Endothelial cell of umbilical vein (primary cell): Measurements from ENCODE around the gene TREML4. TPM values are rescaled to one million over a fixed set of nuclear protein-coding genes. Genes with fewer than 3 reads are reported as not detected.
A peak's percentile ranks its signal among the peaks of the same experiment; 100 is the strongest.

Experiments used
- BruUV-seq: library from RNA; stranded (reverse); fragments of 400-500 nt; replicated peaks from 2 replicates; lab custom pipeline; 2021; lab: Mats Ljungman, UMichigan
- CTCF ChIA-PET: fragments of 300-600, 350-600 bp; sonication (Branson Sonifier 250); formaldehyde crosslinking; loops from one replicate; lab custom pipeline; 2021; ENCODE audit warnings: antibody characterized with exemption, inconsistent platforms; lab: Charles Lee
- POLR2A ChIA-PET: fragments of 300-600, 350-600 bp; sonication (Branson Sonifier 250); formaldehyde crosslinking; loops from one replicate; lab custom pipeline; 2021; ENCODE audit warnings: antibody characterized with exemption, inconsistent platforms; lab: Charles Lee
- DNase-seq: peaks from one replicate; pipeline ENCODE4 v3.0.0-alpha.2; 2011; ENCODE audit warnings: low read depth, low spot score
- FAIRE-seq: peaks from 2 replicates; lab custom pipeline; 2011; peaks lifted over from hg19 to GRCh38; lab: Jason Lieb, UNC
- H2AFZ ChIP-seq: 2 replicates; pipeline ENCODE4 v1.6.0; 2012; ENCODE audit warnings: low read depth, low read length, control low read depth, inconsistent platforms
- H3K27ac ChIP-seq: 2 replicates; pipeline ENCODE4 v1.5.1; 2011; ENCODE audit warnings: low read depth, mild to moderate bottlenecking, control low read depth, low read length, moderate library complexity; ENCODE audit not compliant: insufficient read depth
- H3K27me3 ChIP-seq, 2 experiments: 2 replicates each; pipeline versions ENCODE4 v1.6.0 to v1.6.1; 2011; ENCODE audit warnings: low read length in 2 of 2, mixed read lengths in 1 of 2; ENCODE audit not compliant: control insufficient read depth in 2 of 2, insufficient read depth in 2 of 2
- H3K36me3 ChIP-seq, 2 experiments: 2 replicates in 1 of 2; 3 replicates in 1 of 2; pipeline ENCODE4 v1.5.1; 2011; ENCODE audit warnings: low read length in 2 of 2, mild to moderate bottlenecking in 1 of 2, moderate library complexity in 1 of 2; ENCODE audit not compliant: control insufficient read depth in 2 of 2, insufficient read depth in 2 of 2; ENCODE audit errors: extremely low read depth in 1 of 2
- H3K4me1 ChIP-seq: 3 replicates; pipeline ENCODE4 v1.5.1; 2011; ENCODE audit warnings: mild to moderate bottlenecking, low read length; ENCODE audit not compliant: control insufficient read depth, insufficient read depth; ENCODE audit errors: extremely low read depth
- H3K4me2 ChIP-seq: 2 replicates; pipeline ENCODE4 v1.6.1; 2011; ENCODE audit warnings: low read length, control low read depth, mixed read lengths; ENCODE audit not compliant: insufficient read depth
- H3K4me3 ChIP-seq, 3 experiments: fragments of 200-600 bp in 1 of 3; sonication (generic), shearing (Covaris generic) in 1 of 3; replicated peaks in 1 of 3; 2 replicates each; pipeline ENCODE4 v1.5.1; 2011 to 2016; ENCODE audit warnings: control low read depth in 3 of 3, low read length in 3 of 3, mild to moderate bottlenecking in 2 of 3, inconsistent platforms in 1 of 3, low read depth in 1 of 3, moderate library complexity in 1 of 3; ENCODE audit not compliant: insufficient read depth in 1 of 3
- H3K79me2 ChIP-seq: 2 replicates; pipeline ENCODE4 v1.6.0; 2012; ENCODE audit warnings: low read length, inconsistent platforms; ENCODE audit not compliant: control insufficient read depth, insufficient read depth
- H3K9ac ChIP-seq: replicated peaks from 2 replicates; pipeline ENCODE3; 2011; ENCODE audit warnings: low read length, control low read depth; ENCODE audit not compliant: insufficient read depth; ENCODE audit errors: extremely low read depth
- H3K9me1 ChIP-seq: replicated peaks from 3 replicates; pipeline ENCODE4 v1.6.0; 2011; ENCODE audit warnings: mild to moderate bottlenecking, low read length; ENCODE audit not compliant: control insufficient read depth, insufficient read depth; ENCODE audit errors: extremely low read depth
- H3K9me3 ChIP-seq: replicated peaks from 2 replicates; pipeline ENCODE4 v1.5.1; 2012; ENCODE audit warnings: low read length, inconsistent platforms; ENCODE audit not compliant: control insufficient read depth, insufficient read depth
- H4K20me1 ChIP-seq: replicated peaks from 2 replicates; pipeline ENCODE3; 2011; ENCODE audit warnings: mild to moderate bottlenecking, low read length; ENCODE audit not compliant: control insufficient read depth, insufficient read depth; ENCODE audit errors: extremely low read depth
- EZH2 ChIP-seq: IDR thresholded peaks from 2 replicates; pipeline ENCODE4 v1.6.1; 2012; ENCODE audit warnings: borderline replicate concordance, low read depth, mild to moderate bottlenecking, moderate library complexity, low read length, inconsistent platforms; ENCODE audit not compliant: severe bottlenecking
- FOS ChIP-seq: IDR thresholded peaks from 2 replicates; pipeline ENCODE4 v1.6.1; 2011; ENCODE audit warnings: mild to moderate bottlenecking, low read length, moderate library complexity, borderline replicate concordance; ENCODE audit not compliant: insufficient read depth
- GATA2 ChIP-seq: IDR thresholded peaks from 2 replicates; pipeline ENCODE4 v1.7.0; 2011; ENCODE audit warnings: low read depth, mild to moderate bottlenecking, moderate library complexity, mixed read lengths, low read length; ENCODE audit not compliant: insufficient read length, insufficient read depth
- JUN ChIP-seq: IDR thresholded peaks from 2 replicates; pipeline ENCODE4 v1.6.1; 2011; ENCODE audit warnings: borderline replicate concordance, low read depth; ENCODE audit not compliant: insufficient read length, insufficient read depth
- MYC ChIP-seq: IDR thresholded peaks from one replicate; pipeline ENCODE4 v1.6.1; 2011; ENCODE audit warnings: mild to moderate bottlenecking, low read depth, low read length
- POLR2A ChIP-seq: IDR thresholded peaks from 2 replicates; pipeline ENCODE4 v1.6.1; 2012; ENCODE audit warnings: low read depth, mild to moderate bottlenecking, control low read depth, low read length
- POLR2AphosphoS5 ChIP-seq: IDR thresholded peaks from 2 replicates; pipeline ENCODE4 v1.6.1; 2012; ENCODE audit warnings: low read depth, mild to moderate bottlenecking, control low read depth, low read length, moderate library complexity; ENCODE audit not compliant: insufficient read depth
- dilution Hi-C: fragments of 300-500 bp; cut with MboI; formaldehyde crosslinking; loops from one replicate; pipeline ENCODE4 v1.15.0; 2019; ENCODE audit warnings: low sequenced_read_pairs; ENCODE audit not compliant: extremely low pct_ligation_motif_present
- intact Hi-C: fragments of 100-400 bp; cut with micrococcal nuclease; formaldehyde crosslinking; loops from one replicate; pipeline ENCODE4 v1.10.0; 2022
- polyA plus RNA-seq, 4 experiments: library from polyadenylated mRNA; depleted of rRNA in 3 of 4; stranded (reverse) in 3 of 4; unstranded in 1 of 4; fragments of >200 nt; gene quantifications; 2 replicates each; pipeline versions ENCODE4 v1.2.1 to v1.2.3, GENCODE V29; 2011 to 2012; ENCODE audit warnings: missing spikeins in 1 of 4
- total RNA-seq: library from RNA; stranded (reverse); gene quantifications from 2 replicates; pipeline ENCODE4 v1.2.3, GENCODE V29; 2021
- TF ChIP-seq, protein P1 (sequence below), 2 donors: IDR thresholded peaks; 1 replicate in 1 of 2; 2 replicates in 1 of 2; pipeline ENCODE4 v1.5.1; 2011; ENCODE audit warnings: low read length in 2 of 2, mild to moderate bottlenecking in 2 of 2, moderate library complexity in 2 of 2, control low read depth in 1 of 2, inconsistent platforms in 1 of 2, low read depth in 1 of 2; ENCODE audit not compliant: insufficient read depth in 1 of 2; ENCODE audit errors: extremely low read depth in 1 of 2
- TF ChIP-seq, protein P2 (sequence below): IDR thresholded peaks from 2 replicates; pipeline ENCODE4 v1.6.1; 2011; ENCODE audit not compliant: insufficient read depth, insufficient read length

TREML4 gene
- total and polyA plus RNA-seq, 2 donors (not counting 3 experiments of a cell fraction or from before 2014, with no cell fraction given), result not detected

DNA sequence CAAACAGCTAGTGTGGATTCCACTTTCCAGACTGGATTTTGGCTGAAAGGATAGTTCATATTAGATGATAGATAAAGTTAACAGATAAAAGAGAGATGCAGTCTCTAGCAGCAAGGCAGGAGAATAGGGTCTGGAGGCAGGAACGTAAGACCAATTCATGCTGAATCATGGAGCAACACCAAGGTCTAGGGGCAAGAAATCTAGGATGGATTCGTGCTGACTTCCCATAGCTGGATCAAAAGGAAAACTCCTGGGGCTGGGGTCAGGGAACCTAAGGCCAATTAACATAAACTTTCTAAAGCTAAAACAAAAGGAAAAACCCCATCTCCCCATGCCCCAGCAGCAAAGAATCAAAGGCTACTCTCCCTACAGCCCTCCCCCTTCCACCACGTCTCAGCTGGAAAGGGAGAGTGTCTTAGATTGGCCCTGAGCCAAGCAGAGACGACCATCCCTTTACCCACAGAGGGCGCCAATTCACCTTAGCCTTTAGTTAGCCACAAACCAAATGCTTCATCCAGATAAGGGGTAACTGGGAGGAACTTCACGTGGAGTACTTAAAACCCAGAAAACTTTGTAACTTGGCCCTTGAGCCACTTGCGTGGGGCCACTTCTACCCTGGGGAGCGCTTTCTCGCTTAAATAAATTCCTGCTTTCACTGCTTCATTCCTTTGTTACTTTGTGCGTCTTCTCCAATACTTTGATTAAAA is 50.7 kb downstream of the TREML4 start:
- Histone ChIP-seq H3K79me2 (no peaks in the 10 kb centered on the region), H3K9ac (no peak overlapping the region), H3K27ac (no peak overlapping the region), H4K20me1 (no peaks in the 10 kb centered on the region), H3K4me1 (no peaks in the 10 kb centered on the region), H3K27me3 (peaks cover 0 to 2% of the 10 kb centered on the region in 2 experiments), H3K36me3 (no peaks in the 10 kb centered on the region), H3K4me2 (no peak overlapping the region), H3K4me3 (no peak overlapping the region), H3K9me1 (no peaks in the 10 kb centered on the region), H2AFZ (no peak overlapping the region), H3K9me3 (no peaks in the 10 kb centered on the region)
- FAIRE-seq (peak; percentile 63), DNase-seq (peak; percentile 69)
- TF ChIP-seq, protein P1, sequence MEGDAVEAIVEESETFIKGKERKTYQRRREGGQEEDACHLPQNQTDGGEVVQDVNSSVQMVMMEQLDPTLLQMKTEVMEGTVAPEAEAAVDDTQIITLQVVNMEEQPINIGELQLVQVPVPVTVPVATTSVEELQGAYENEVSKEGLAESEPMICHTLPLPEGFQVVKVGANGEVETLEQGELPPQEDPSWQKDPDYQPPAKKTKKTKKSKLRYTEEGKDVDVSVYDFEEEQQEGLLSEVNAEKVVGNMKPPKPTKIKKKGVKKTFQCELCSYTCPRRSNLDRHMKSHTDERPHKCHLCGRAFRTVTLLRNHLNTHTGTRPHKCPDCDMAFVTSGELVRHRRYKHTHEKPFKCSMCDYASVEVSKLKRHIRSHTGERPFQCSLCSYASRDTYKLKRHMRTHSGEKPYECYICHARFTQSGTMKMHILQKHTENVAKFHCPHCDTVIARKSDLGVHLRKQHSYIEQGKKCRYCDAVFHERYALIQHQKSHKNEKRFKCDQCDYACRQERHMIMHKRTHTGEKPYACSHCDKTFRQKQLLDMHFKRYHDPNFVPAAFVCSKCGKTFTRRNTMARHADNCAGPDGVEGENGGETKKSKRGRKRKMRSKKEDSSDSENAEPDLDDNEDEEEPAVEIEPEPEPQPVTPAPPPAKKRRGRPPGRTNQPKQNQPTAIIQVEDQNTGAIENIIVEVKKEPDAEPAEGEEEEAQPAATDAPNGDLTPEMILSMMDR (IDR thresholded peaks at IDR 0.05; ENCODE audit: extremely low read depth in 1 of 2, insufficient read depth in 1 of 2, low read depth in 1 of 2, low read length in 2 of 2), result peak; percentile 38 to 76
- TF ChIP-seq JUN, result no peak
- dilution Hi-C loops, result no loop called here
- POLR2A ChIA-PET, result no interaction called here
- CTCF ChIA-PET, result interaction anchor here (0.7 to 2.1 kb wide), 8 partner anchors 9 to 102 kb away, joined by 3 to 6 read pairs (median 4); no protein-coding TSS in a partner anchor
- intact Hi-C loops, result loop anchor here (1.0 kb wide), 1 partner anchor 40 kb away; no protein-coding TSS in a partner anchor
- no TSS peak for BruUV-seq

DNA sequence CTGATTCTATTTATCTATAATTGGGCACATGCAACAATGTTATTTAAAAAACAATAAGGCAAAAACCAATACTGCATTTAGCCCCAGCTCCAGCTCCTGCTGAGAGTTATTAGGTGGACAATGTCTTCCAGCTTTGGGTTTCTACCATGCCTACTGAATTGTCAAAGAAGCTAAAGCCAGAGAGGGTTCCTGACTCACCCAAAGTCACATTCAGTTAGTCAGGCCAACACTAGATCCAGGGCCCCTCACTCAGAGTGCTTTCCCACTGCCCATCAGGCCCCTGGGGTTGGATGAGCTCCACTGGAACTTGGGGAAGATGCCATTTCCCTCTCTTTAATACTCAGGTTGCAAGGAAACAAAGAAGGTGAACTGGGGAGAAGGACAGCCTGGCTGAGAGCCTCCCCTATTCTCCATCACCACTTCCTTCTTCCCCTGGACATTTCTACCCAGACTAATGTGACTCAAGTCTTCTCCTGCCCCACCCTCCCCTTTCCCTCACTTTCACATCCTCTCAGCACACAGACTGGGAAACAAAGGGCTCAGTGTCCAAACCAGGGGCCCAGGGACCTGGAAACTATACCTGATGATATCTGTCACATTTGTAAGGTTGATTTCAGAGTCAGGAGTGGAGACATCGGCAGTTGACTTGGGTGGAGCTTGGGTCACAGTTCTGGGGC is 52.4 kb downstream of the TREML4 start:
- Histone ChIP-seq H3K9ac (no peak overlapping the region), H3K4me2 (no peak overlapping the region), H4K20me1 (no peaks in the 10 kb centered on the region), H3K36me3 (no peaks in the 10 kb centered on the region), H3K4me3 (no peak overlapping the region), H3K9me3 (no peaks in the 10 kb centered on the region), H3K4me1 (no peaks in the 10 kb centered on the region), H3K79me2 (no peaks in the 10 kb centered on the region), H3K27me3 (peaks cover 0 to 2% of the 10 kb centered on the region in 2 experiments), H3K27ac (no peak overlapping the region), H3K9me1 (no peaks in the 10 kb centered on the region), H2AFZ (no peak overlapping the region)
- TF ChIP-seq JUN, result no peak
- TF ChIP-seq GATA2, result no peak
- no peak for TF ChIP-seq POLR2AphosphoS5
- TF ChIP-seq, protein P2, sequence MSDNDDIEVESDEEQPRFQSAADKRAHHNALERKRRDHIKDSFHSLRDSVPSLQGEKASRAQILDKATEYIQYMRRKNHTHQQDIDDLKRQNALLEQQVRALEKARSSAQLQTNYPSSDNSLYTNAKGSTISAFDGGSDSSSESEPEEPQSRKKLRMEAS, result no peak
- TF ChIP-seq POLR2A, result no peak
- no peak for TF ChIP-seq FOS
- TF ChIP-seq EZH2, result no peak
- TF ChIP-seq MYC, result no peak
- TF ChIP-seq, protein P1 (IDR thresholded peaks at IDR 0.05; ENCODE audit: extremely low read depth in 1 of 2, insufficient read depth in 1 of 2, low read depth in 1 of 2, low read length in 2 of 2), result no peak
- ChIA-PET POLR2A (no interaction called here), CTCF (interaction anchor here (0.6 kb wide), 1 partner anchor 17 kb away, joined by 5 read pairs; no protein-coding TSS in a partner anchor)
- no TSS peak for BruUV-seq
- intact Hi-C loops, result no loop called here
- no peak for DNase-seq
- dilution Hi-C loops, result no loop called here
- no peak for FAIRE-seq
